Esophagus squamous epithelium (tissue), 4 donors: ENCODE data around the gene PRMT5.

ENCODE experiments used
- CTCF ChIP-seq, 6 experiments: fragments of 450-650 bp in 4 of 6; fragments of 200-600 bp in 2 of 6; sonication (generic) in 2 of 6; IDR thresholded peaks; one replicate each; pipeline ENCODE4 v1.5.1; 2016 to 2019; ENCODE audit warnings: antibody characterized with exemption in 6 of 6, mild to moderate bottlenecking in 4 of 6, moderate library complexity in 4 of 6
- POLR2A ChIP-seq, 4 donors: fragments of 450-650 bp; IDR thresholded peaks; one replicate each; pipeline ENCODE4 v1.6.1; 2017; ENCODE audit warnings: antibody characterized with exemption in 4 of 4, mild to moderate bottlenecking in 4 of 4, moderate library complexity in 3 of 4

- TF ChIP-seq CTCF (IDR thresholded peaks at IDR 0.05) (no peak), POLR2A (IDR thresholded peaks at IDR 0.05) (no peak)
Measured at GRCh38 chr14:22884738-22885523, 44.2 kb downstream of the PRMT5 start.
